Renal cortical epithelial cell (primary cell): ENCODE measurements around the gene MINDY4. TPM values are rescaled to one million over a fixed set of nuclear protein-coding genes. Genes with fewer than 3 reads are reported as not detected.

ENCODE experiments used
- DNase-seq: peaks from one replicate; pipeline ENCODE4 v3.0.0-alpha.2; 2011; ENCODE audit warnings: low read depth
- total RNA-seq: library from RNA; depleted of rRNA; stranded (reverse); fragments of >200 nt; gene quantifications from 2 replicates; pipeline ENCODE4 v1.2.3, GENCODE V29; 2014

Gene MINDY4
- total RNA-seq, 1 donor from 2014 or later: 8.8 TPM

- no peak for DNase-seq
Observed at GRCh38 chr7:30852744-30853288, 81.6 kb downstream of the MINDY4 start.

- no peak for DNase-seq
Observed at GRCh38 chr7:30853576-30853975, 82.4 kb downstream of the MINDY4 start.

- no peak for DNase-seq
Observed at GRCh38 chr7:30855936-30856335, 84.7 kb downstream of the MINDY4 start.

- no peak for DNase-seq
Observed at GRCh38 chr7:30858576-30858975, 87.4 kb downstream of the MINDY4 start.

GRCh38 chr7:30859202-30859939 lies 88.2 kb downstream of the MINDY4 start:
- no peak for DNase-seq

GRCh38 chr7:30859940-30860496 lies 88.8 kb downstream of the MINDY4 start:
- peak; percentile 14 for DNase-seq

- DNase-seq: no peak
Observed at GRCh38 chr7:30861612-30862011, 90.4 kb downstream of the MINDY4 start.

GRCh38 chr7:30862995-30863705 lies 91.9 kb downstream of the MINDY4 start:
- no peak for DNase-seq

- DNase-seq: no peak
Observed at GRCh38 chr7:30863706-30864035, 92.5 kb downstream of the MINDY4 start.

- DNase-seq: no peak
Observed at GRCh38 chr7:30864101-30864500, 92.9 kb downstream of the MINDY4 start.

GRCh38 chr7:30865076-30865475 lies 93.9 kb downstream of the MINDY4 start:
- DNase-seq: no peak

- DNase-seq: no peak
Observed at GRCh38 chr7:30865821-30866220, 94.6 kb downstream of the MINDY4 start.

- DNase-seq: peak; percentile 2
Observed at GRCh38 chr7:30866939-30867338, 95.7 kb downstream of the MINDY4 start.

- no peak for DNase-seq
Observed at GRCh38 chr7:30867483-30867882, 96.3 kb downstream of the MINDY4 start.

- DNase-seq: no peak
Observed at GRCh38 chr7:30869794-30870611, 98.8 kb downstream of the MINDY4 start.

GRCh38 chr7:30870821-30871518 lies 99.8 kb downstream of the MINDY4 start:
- no peak for DNase-seq

- DNase-seq: no peak
Observed at GRCh38 chr7:30871655-30872054, 100.4 kb downstream of the MINDY4 start.

GRCh38 chr7:30873207-30873606 lies 102.0 kb downstream of the MINDY4 start:
- no peak for DNase-seq

GRCh38 chr7:30873656-30874055 lies 102.4 kb downstream of the MINDY4 start:
- DNase-seq: no peak

GRCh38 chr7:30874656-30875302 lies 103.6 kb downstream of the MINDY4 start:
- no peak for DNase-seq
